Nephron progenitor cell (in vitro differentiated cells): ENCODE results near the gene ROGDI.

ENCODE experiments used
- DNase-seq: peaks from one replicate; pipeline ENCODE4 v3.0.0; 2021
- H3K27ac Mint-ChIP-seq: 2 replicates; pipeline ENCODE4 v1.8.0; 2021; ENCODE audit warnings: mild to moderate bottlenecking, moderate library complexity, mixed read lengths
- H3K27me3 Mint-ChIP-seq: 2 replicates; pipeline ENCODE4 v1.8.0; 2021; ENCODE audit warnings: mild to moderate bottlenecking, low read depth, mixed read lengths; ENCODE audit not compliant: poor library complexity
- H3K36me3 Mint-ChIP-seq: 2 replicates; pipeline ENCODE4 v1.8.0; 2021; ENCODE audit warnings: low read depth, mixed read lengths
- H3K4me1 Mint-ChIP-seq: 2 replicates; pipeline ENCODE4 v1.8.0; 2021; ENCODE audit warnings: mixed read lengths
- H3K4me3 Mint-ChIP-seq: 2 replicates; pipeline ENCODE4 v1.8.0; 2021; ENCODE audit warnings: mild to moderate bottlenecking, moderate library complexity, mixed read lengths
- H3K9me3 Mint-ChIP-seq: 2 replicates; pipeline ENCODE4 v1.8.0; 2021; ENCODE audit warnings: mild to moderate bottlenecking, moderate library complexity, mixed read lengths
- TF ChIP-seq, protein P1 (sequence below): fragments of 200-600 bp; sonication (generic); IDR thresholded peaks from 2 replicates; pipeline ENCODE4 v1.5.0; 2021; ENCODE audit warnings: antibody characterized with exemption

Gene ROGDI

DNA sequence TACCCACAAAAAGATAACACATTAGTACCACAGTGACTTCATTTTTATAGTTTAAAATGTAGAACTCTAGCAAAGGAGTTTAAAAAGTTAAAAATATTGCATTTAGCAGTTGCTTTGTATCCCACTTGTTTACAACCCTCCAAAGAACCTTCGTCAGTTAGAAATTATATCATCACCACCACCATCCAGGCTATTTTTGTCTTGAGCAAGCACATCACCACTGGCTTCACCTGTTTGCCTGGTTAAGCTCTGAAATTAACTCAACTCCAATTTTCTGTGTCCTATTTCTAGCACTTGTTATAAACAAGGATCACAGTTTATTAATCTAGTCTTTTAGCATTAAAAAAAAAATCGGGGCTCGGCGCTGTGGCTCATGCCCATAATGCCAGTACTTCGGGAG, 38.6 kb upstream of the ROGDI start:
- no peak overlapping the region for H3K4me3 Mint-ChIP-seq
- TF ChIP-seq, protein P1, sequence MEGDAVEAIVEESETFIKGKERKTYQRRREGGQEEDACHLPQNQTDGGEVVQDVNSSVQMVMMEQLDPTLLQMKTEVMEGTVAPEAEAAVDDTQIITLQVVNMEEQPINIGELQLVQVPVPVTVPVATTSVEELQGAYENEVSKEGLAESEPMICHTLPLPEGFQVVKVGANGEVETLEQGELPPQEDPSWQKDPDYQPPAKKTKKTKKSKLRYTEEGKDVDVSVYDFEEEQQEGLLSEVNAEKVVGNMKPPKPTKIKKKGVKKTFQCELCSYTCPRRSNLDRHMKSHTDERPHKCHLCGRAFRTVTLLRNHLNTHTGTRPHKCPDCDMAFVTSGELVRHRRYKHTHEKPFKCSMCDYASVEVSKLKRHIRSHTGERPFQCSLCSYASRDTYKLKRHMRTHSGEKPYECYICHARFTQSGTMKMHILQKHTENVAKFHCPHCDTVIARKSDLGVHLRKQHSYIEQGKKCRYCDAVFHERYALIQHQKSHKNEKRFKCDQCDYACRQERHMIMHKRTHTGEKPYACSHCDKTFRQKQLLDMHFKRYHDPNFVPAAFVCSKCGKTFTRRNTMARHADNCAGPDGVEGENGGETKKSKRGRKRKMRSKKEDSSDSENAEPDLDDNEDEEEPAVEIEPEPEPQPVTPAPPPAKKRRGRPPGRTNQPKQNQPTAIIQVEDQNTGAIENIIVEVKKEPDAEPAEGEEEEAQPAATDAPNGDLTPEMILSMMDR: no peak
- no peaks in the 10 kb centered on the region for H3K27me3 Mint-ChIP-seq
- H3K4me1 Mint-ChIP-seq: peaks cover 9% of the 10 kb centered on the region
- no peak for DNase-seq
- no peak overlapping the region for H3K27ac Mint-ChIP-seq
- peaks cover 64% of the 10 kb centered on the region for H3K36me3 Mint-ChIP-seq
- no peaks in the 10 kb centered on the region for H3K9me3 Mint-ChIP-seq

DNA sequence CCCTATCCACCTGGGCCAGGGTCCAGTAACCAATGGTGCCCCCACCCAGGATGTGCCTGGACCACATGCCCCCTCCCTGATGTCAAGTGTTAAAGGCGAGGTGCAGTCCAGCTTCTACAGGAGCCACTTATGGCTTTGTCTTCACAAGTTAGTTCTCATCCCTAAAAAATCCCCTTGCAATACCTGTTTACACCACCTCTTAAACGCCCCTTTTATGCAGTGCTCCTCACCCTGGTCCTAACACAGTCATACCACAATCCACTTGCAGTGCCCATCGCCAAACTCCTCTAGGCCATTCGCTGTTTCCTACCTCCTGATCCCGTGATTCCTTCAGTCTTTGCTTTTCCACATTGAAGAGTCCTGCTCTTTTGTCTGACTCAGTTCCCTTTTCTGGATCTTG, 37.5 kb upstream of the ROGDI start:
- Mint-ChIP-seq H3K27me3 (no peaks in the 10 kb centered on the region), H3K36me3 (peaks cover 60% of the 10 kb centered on the region), H3K27ac (no peak overlapping the region), H3K4me3 (no peak overlapping the region), H3K9me3 (no peaks in the 10 kb centered on the region), H3K4me1 (no peaks in the 10 kb centered on the region)
- TF ChIP-seq, protein P1: no peak
- DNase-seq: no peak

DNA sequence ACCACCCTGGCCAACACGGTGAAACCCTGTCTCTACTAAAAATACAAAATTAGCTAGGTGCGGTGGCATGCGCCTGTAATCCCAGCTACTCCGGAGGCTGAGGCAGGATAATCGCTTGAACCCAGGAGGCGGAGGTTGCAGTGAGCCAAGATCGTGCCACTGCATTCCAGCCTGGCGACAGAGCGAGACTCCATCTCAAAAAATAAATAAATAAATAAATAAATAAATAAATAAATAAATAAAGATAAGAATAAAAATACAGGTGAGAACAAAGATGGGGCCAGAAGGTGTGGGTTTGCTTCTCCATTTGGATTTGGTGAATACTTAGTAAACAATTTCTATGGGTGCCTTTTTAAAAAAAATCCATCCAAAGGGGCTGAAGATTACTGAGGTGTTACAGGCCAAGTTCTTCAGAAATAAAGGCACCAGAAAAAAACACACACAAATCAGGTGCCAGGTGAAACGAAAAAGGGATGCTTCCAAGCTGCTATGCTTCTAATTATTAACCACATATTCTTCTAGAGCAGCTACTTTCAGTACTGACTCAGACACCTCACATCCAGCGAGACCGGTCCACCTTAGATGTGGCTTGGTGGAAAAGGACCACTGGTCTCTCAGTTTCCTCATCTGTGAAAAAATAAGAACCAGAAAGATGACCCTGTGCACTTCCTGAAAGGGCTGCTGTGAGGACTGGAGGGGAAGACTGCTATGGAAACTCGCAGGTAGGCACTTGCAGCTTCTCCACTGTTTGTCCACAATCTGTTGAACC, 35.5 kb upstream of the ROGDI start:
- TF ChIP-seq, protein P1: no peak
- no peaks in the 10 kb centered on the region for H3K27me3 Mint-ChIP-seq
- H3K27ac Mint-ChIP-seq: no peak overlapping the region

DNA sequence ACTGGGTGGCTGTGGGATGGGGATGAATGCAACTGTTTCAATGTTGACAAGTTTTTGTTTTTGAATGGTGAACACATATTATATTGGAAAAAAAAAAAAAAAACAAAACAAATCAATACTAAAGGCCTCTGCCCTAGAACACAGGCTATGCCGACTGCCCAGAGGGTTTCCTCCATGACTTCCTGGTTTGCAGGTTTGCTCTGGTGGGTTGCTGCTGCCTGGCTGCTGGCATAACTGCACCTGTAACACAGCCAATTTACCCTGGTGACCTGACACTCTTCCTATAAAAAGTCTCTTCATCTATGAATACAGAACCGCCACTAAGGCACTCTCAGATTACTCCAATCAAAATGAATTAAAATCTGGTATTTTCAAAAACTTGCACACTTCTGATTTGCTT, 34.3 kb upstream of the ROGDI start:
- Mint-ChIP-seq H3K27me3 (no peaks in the 10 kb centered on the region), H3K36me3 (peaks cover 62% of the 10 kb centered on the region)
- no peak for DNase-seq

More for the DNA sequence above, 35.5 kb upstream of the ROGDI start:
- Mint-ChIP-seq H3K9me3 (no peaks in the 10 kb centered on the region), H3K4me1 (no peaks in the 10 kb centered on the region), H3K4me3 (no peak overlapping the region), H3K36me3 (peaks cover 54% of the 10 kb centered on the region)
- no peak for DNase-seq

DNA sequence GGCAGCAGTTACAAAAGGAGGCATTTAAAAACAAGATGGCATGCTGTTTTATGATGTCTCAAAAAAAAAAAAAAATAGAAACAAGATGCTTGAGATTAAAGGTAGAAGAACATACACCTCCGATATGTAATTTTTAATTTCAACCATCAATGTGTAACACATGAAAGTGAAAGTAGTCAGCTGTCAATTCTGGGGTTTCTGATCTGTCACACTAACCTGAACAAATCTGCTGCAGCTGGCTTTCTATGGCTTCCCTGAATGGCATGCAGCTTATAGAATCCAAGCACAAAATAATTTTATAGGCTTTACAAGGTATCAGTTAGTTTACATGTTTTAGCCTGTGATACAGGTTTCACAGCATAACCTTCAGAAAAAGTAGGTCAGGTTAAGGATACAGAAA, 31.2 kb upstream of the ROGDI start:
- H3K27ac Mint-ChIP-seq: no peak overlapping the region
- TF ChIP-seq, protein P1: no peak
- no peak overlapping the region for H3K4me3 Mint-ChIP-seq
- no peaks in the 10 kb centered on the region for H3K4me1 Mint-ChIP-seq
- no peak for DNase-seq
- peaks cover 56% of the 10 kb centered on the region for H3K36me3 Mint-ChIP-seq
- H3K27me3 Mint-ChIP-seq: no peaks in the 10 kb centered on the region
- no peaks in the 10 kb centered on the region for H3K9me3 Mint-ChIP-seq

More for the DNA sequence above, 34.3 kb upstream of the ROGDI start:
- Mint-ChIP-seq H3K4me1 (no peaks in the 10 kb centered on the region), H3K9me3 (no peaks in the 10 kb centered on the region), H3K27ac (no peak overlapping the region), H3K4me3 (no peak overlapping the region)
- TF ChIP-seq, protein P1: no peak

DNA sequence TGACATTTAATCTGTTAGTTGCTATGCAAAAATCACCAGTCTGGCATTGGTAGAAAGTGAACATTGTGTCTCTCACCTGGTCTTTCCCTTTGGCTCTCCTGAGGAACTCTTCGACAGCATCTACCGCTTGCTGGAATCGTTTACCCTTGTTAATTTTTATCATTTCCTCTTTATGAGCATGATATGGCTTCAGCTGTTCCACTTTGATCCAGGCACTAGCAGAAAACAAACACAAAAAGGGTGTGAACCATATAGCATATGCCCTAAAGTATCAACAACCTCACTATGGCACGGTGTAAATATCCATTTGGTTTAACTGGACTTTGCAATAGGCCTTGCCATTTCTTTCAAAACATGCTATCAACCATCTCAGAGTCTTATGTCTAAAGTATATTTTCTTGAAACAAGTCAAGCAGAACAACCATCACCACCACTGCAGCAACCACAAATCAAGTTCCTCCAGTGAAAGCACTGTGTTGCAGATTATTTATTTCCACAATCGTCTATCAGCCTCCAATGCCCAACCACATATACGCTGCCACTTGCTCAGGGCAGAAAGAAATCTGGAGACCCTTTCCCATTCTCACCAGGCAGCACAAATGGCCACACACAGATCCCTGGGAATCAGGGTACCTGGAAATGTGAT, 30.4 kb upstream of the ROGDI start:
- TF ChIP-seq, protein P1: no peak
- Mint-ChIP-seq H3K36me3 (peaks cover 60% of the 10 kb centered on the region), H3K4me1 (no peaks in the 10 kb centered on the region), H3K27me3 (no peaks in the 10 kb centered on the region), H3K4me3 (no peak overlapping the region), H3K27ac (no peak overlapping the region), H3K9me3 (no peaks in the 10 kb centered on the region)
- DNase-seq: no peak
